AG04450 (cell line): ENCODE data around the gene SEMA5B. TPM values are rescaled to one million over a fixed set of nuclear protein-coding genes. Genes with fewer than 3 reads are reported as not detected.

Source experiments
- CTCF ChIA-PET: fragments of 300-600, 350-600 bp; formaldehyde crosslinking; extraction: SDS; loops from one replicate; lab custom pipeline; 2022; ENCODE audit warnings: antibody characterized with exemption, inconsistent platforms; lab: Charles Lee
- POLR2A ChIA-PET: fragments of 350-600 bp; formaldehyde crosslinking; extraction: SDS; loops from one replicate; lab custom pipeline; 2021; ENCODE audit warnings: antibody characterized with exemption, inconsistent platforms; lab: Yijun Ruan, JAX
- DNase-seq: peaks from one replicate; pipeline ENCODE4 v3.0.0-alpha.2; 2011; ENCODE audit warnings: low read depth, low spot score
- H3K27ac ChIP-seq: one replicate; pipeline ENCODE4 v1.5.1; 2012; ENCODE audit warnings: low read depth, low read length, control low read depth
- H3K27me3 ChIP-seq: one replicate; pipeline ENCODE4 v1.6.0; 2012; ENCODE audit warnings: low read length; ENCODE audit not compliant: control insufficient read depth, insufficient read depth
- H3K4me3 ChIP-seq: 2 replicates; pipeline ENCODE4 v1.5.1; 2011; ENCODE audit warnings: mild to moderate bottlenecking, low read depth, low read length, control low read depth
- H3K9me3 ChIP-seq: 2 replicates; pipeline ENCODE4 v1.5.1; 2012; ENCODE audit warnings: low read length; ENCODE audit not compliant: control insufficient read depth, insufficient read depth
- polyA plus RNA-seq: library from polyadenylated mRNA; depleted of rRNA; stranded (reverse); fragments of >200 nt; gene quantifications from 2 replicates; pipeline ENCODE4 v1.2.3, GENCODE V29; 2011
- TF ChIP-seq, protein P1 (sequence below): IDR thresholded peaks from 2 replicates; pipeline ENCODE4 v1.5.1; 2011; ENCODE audit warnings: low read depth, low read length, control low read depth, inconsistent platforms

The SEMA5B gene
- polyA plus RNA-seq, 1 experiment = not detected

GRCh38 chr3:123021996-123022510, 5.5 kb downstream of the SEMA5B start:
- POLR2A ChIA-PET = no interaction called here
- no peaks in the 10 kb centered on the region; the same call in 1 of the 2 replicates for H3K9me3 ChIP-seq
- H3K27me3 ChIP-seq = peaks cover 78% of the 10 kb centered on the region
- TF ChIP-seq, protein P1, sequence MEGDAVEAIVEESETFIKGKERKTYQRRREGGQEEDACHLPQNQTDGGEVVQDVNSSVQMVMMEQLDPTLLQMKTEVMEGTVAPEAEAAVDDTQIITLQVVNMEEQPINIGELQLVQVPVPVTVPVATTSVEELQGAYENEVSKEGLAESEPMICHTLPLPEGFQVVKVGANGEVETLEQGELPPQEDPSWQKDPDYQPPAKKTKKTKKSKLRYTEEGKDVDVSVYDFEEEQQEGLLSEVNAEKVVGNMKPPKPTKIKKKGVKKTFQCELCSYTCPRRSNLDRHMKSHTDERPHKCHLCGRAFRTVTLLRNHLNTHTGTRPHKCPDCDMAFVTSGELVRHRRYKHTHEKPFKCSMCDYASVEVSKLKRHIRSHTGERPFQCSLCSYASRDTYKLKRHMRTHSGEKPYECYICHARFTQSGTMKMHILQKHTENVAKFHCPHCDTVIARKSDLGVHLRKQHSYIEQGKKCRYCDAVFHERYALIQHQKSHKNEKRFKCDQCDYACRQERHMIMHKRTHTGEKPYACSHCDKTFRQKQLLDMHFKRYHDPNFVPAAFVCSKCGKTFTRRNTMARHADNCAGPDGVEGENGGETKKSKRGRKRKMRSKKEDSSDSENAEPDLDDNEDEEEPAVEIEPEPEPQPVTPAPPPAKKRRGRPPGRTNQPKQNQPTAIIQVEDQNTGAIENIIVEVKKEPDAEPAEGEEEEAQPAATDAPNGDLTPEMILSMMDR = no peak
- no peak for DNase-seq
- H3K27ac ChIP-seq = no peak overlapping the region
- H3K4me3 ChIP-seq = no peak overlapping the region
- CTCF ChIA-PET = no interaction called here

- H3K9me3 ChIP-seq = no peaks in the 10 kb centered on the region; the same call in 1 of the 2 replicates
- no peak for DNase-seq
- no peak overlapping the region for H3K27ac ChIP-seq
- ChIA-PET POLR2A (no interaction called here), CTCF (no interaction called here)
- peaks cover 72% of the 10 kb centered on the region for H3K27me3 ChIP-seq
- TF ChIP-seq, protein P1 = no peak
- H3K4me3 ChIP-seq = no peak overlapping the region
Measured at GRCh38 chr3:123021388-123021787, 6.2 kb downstream of the SEMA5B start.

- H3K27ac ChIP-seq = no peak overlapping the region
- TF ChIP-seq, protein P1 = no peak
- H3K9me3 ChIP-seq = no peaks in the 10 kb centered on the region
- DNase-seq = no peak
- CTCF ChIA-PET = interaction anchor here (0.8 kb wide), 1 partner anchor 61 kb away, joined by 3 read pairs; no protein-coding TSS in a partner anchor
- H3K4me3 ChIP-seq = no peak overlapping the region
- H3K27me3 ChIP-seq = peaks cover 70% of the 10 kb centered on the region
- POLR2A ChIA-PET = no interaction called here
Measured at GRCh38 chr3:123020709-123021108, 6.9 kb downstream of the SEMA5B start.

DNA sequence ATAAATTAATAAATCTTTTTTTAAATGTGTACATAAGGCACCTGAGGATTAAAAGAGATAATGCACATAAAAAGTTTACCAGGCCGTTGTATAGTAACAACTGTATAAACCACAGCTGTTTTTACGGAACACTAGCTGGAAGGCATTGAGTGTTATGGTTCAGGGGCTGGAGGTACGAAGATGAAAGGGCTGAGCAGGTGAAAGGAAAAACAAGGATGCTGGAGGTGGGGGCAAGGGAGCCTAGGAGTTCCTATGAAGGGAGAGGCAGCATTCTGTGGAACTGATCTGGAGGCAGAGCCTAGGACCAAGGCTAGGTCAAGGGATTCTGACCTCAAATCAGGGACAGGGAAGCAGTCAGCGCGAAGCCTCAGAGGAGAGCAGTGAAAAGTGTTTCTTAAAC, 8.0 kb downstream of the SEMA5B start:
- Histone ChIP-seq H3K4me3 (no peak overlapping the region), H3K27me3 (peaks cover 70% of the 10 kb centered on the region), H3K9me3 (no peaks in the 10 kb centered on the region), H3K27ac (no peak overlapping the region)
- TF ChIP-seq, protein P1 = no peak
- no peak for DNase-seq
- ChIA-PET CTCF (no interaction called here), POLR2A (no interaction called here)

DNA sequence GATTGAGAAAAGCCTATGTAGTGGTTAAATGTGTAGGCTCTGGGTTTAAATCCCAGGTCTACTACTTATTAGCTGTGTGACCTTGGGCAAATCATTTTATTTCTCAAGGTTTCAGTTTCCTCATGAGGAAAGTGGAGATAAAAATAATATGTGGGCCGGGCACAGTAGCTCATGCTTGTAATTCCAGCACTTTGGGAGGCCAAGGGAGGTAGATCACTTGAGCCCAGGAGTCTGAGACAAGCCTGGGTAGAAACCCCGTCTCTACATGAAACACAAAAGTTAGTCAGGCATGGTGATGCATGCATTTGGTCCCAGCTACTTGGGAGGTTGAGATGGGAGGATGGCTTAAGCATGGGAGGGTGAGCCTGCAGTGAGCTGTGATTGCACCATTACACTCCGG, 8.4 kb downstream of the SEMA5B start:
- POLR2A ChIA-PET = no interaction called here
- CTCF ChIA-PET = no interaction called here
- TF ChIP-seq, protein P1 = no peak
- no peak overlapping the region for H3K4me3 ChIP-seq
- peaks cover 70% of the 10 kb centered on the region for H3K27me3 ChIP-seq
- no peak overlapping the region for H3K27ac ChIP-seq
- no peak for DNase-seq
- no peaks in the 10 kb centered on the region for H3K9me3 ChIP-seq
